Measurements from ENCODE around the gene CBX4.

DNA sequence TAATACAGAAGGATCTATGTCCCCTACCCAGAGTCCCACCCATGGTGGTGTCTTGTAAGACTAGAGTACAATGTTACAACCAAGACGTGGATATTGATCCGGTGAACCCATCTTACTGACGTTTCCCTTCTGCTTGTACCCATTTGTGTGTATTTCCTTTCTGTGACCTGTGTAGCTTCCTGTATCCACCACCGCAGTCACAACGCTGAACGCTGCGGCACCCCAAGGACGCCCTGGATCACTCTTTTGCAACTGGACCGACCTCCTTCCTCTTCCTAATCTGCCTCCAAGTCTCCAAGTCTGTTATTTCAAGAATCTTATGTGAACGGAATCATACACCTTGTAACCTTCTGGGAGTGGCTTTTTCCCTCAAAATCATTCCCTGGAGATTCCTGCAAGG, 33.5 kb upstream of the CBX4 start:
- TF ChIP-seq, protein P1, sequence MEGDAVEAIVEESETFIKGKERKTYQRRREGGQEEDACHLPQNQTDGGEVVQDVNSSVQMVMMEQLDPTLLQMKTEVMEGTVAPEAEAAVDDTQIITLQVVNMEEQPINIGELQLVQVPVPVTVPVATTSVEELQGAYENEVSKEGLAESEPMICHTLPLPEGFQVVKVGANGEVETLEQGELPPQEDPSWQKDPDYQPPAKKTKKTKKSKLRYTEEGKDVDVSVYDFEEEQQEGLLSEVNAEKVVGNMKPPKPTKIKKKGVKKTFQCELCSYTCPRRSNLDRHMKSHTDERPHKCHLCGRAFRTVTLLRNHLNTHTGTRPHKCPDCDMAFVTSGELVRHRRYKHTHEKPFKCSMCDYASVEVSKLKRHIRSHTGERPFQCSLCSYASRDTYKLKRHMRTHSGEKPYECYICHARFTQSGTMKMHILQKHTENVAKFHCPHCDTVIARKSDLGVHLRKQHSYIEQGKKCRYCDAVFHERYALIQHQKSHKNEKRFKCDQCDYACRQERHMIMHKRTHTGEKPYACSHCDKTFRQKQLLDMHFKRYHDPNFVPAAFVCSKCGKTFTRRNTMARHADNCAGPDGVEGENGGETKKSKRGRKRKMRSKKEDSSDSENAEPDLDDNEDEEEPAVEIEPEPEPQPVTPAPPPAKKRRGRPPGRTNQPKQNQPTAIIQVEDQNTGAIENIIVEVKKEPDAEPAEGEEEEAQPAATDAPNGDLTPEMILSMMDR (IDR thresholded peaks at IDR 0.05; ENCODE audit: insufficient read depth, low read depth, low read length) = no peak
- no peak for TF ChIP-seq EZH2 (IDR thresholded peaks at IDR 0.05; ENCODE audit: insufficient read depth, low read length)
